NCI-H345 (cell line): ENCODE data around the gene RAB3IL1.

ENCODE experiments used
- DNase-seq: peaks from one replicate; lab custom pipeline; 2025; lab: John Stamatoyannopoulos, UW

RAB3IL1 gene

GRCh38 chr11:61866231-61866957 lies 51.0 kb downstream of the RAB3IL1 start:
- no peak for DNase-seq

GRCh38 chr11:61864814-61865775 lies 52.3 kb downstream of the RAB3IL1 start:
- no peak for DNase-seq

DNA sequence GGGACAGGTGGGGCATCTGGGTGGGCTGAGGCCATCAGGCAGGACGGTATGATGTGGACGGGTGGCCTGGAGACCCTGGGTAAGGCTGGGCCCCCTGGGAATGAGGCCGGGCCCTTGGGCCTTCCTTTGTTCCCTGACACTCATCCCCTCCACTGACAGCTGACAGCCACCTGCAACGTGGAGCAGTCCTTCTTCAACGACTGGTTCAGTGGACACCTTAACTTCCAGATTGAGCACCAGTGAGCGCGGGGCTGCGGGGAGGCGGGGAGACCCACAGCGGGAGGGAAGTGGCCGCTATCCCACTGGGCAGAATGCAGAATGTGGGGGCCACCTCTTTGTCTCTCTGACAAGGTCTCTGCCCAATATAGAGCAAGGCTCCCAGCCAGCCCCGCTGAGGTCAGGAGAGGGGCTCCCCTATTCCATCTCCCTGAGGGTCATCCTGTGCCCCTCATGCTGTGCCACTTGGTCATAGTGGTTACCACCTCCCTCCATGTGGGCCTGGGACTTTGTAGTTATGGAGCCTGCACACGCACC lies 53.8 kb downstream of the RAB3IL1 start:
- no peak for DNase-seq

DNA sequence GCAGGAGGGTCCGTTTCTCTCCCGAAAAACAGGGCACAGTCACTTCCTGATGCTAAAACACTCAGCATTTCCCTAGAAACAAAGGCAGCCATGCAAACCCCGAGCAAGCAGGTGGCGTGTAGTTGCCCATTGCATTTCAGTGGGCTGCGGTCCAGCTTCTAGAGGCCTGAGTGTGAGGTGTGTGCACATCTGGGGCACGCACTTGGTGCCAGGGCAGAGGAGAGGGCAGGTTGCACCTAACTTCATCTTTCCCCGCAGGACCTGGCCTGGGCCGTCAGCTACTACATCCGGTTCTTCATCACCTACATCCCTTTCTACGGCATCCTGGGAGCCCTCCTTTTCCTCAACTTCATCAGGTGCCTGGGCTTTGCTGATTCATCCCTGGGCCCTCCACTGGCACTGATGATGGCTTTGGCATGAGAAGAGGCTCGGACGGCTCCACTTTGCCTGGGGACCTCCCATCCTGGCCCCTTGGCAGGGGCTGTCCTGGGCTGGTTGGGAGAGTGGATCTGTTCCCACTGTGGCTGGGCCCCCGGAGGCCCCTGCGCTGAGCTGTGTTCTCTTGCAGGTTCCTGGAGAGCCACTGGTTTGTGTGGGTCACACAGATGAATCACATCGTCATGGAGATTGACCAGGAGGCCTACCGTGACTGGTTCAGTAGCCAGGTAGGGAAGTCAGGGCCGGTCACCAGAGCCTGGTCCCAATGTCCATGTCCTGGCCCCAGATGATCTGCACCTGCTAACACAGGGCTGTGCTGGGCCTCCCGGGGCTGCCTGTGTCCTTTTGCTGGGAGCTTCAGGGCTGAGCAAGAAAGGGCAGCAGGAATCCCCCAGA lies 54.4 kb downstream of the RAB3IL1 start:
- no peak for DNase-seq

GRCh38 chr11:61861634-61862033 lies 55.7 kb downstream of the RAB3IL1 start:
- no peak for DNase-seq

GRCh38 chr11:61860054-61860903 lies 57.1 kb downstream of the RAB3IL1 start:
- no peak for DNase-seq

GRCh38 chr11:61855939-61856680 lies 61.3 kb downstream of the RAB3IL1 start:
- no peak for DNase-seq

DNA sequence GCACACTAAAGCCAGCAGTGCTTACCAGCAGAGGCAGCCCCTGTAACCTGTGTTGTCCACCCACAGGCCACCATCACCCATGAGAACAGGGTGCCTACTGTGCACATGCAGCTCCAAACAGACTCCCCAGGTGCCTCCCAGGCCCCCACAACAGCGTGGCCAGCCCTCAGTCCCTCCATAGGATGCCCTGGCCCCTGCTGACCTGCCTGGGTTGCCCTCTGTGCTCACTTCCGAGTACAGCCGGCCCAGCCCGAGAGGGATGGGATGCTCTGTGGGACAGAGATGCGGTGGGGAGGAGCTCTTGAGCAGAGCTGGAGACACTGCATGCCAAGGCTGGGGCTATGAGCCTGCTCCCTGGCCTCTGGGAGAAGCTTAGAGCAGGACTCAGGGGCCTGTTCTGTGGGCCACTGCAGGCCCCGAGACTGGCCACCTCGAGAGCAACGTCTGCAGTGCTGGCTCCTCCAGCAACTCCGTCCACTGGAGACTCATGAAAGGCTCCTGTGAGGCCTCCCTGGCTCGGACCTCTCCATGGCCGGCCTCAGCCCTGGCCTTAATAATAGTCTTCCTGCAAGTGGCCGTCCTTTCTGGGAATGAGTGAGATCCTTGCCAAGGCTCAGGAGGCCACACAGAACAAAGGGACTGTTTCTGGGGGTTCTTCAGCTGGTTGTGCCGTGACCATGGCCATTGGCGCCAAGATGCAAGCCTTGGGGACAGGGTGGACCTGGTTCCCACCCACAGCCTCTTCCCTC lies 62.2 kb downstream of the RAB3IL1 start:
- DNase-seq, result no peak

DNA sequence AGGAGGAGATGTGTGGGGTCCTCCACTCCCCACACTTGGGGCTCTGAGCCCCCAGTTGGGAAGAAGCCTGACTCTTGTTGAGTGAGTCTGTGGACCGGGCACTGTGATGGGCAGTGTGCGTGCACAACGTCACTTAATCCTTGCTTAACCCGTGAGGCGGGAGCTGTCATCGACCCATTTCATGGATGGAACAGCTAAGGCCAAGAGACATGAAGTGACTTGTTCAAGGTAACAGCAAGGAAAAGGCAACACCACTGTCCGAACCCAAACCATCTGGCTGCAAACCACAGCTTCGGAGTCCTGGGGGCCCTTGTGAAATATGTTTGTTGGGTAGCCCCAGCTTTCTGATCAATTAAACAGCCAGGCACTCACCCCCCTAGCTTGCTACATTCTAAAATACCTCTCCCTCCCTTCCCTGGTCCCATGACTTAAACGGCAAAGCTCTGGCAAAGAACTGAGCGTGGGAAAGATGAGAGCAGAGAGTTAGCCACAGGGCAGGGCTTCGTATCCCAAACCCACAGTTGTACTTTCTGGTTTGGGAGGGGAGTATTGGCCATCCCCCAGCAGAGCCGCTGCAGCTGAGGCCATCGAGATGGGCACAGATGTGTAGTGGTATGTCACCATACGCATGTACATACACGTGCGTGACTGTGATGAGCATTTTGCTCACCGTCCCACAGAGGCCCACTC lies 63.0 kb downstream of the RAB3IL1 start:
- no peak for DNase-seq

GRCh38 chr11:61853698-61854169 lies 63.6 kb downstream of the RAB3IL1 start:
- no peak for DNase-seq

DNA sequence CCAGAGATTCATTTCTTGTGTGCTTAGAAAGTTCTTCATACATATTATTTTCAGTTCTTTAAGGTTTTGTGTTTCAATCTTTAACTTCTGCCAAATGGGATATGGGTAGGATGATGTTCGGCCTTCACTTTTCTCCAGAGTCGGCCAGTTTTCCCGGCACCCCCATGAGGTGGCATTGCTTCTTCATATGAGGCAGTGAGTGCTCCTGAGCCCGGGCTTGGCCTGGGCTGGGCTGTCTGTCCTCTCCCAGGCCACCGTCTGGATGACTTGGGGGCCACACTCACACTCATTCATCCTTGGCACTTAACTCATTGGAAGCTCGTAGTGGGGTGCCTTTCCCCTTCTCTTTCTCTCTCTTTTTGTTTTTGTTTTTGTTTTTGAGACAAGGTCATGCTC lies 65.5 kb downstream of the RAB3IL1 start:
- DNase-seq, result no peak

GRCh38 chr11:61851113-61851899 lies 66.1 kb downstream of the RAB3IL1 start:
- DNase-seq, result no peak

- DNase-seq, result no peak
Measured at GRCh38 chr11:61850687-61851086, 66.7 kb downstream of the RAB3IL1 start.

GRCh38 chr11:61848631-61849030 lies 68.7 kb downstream of the RAB3IL1 start:
- DNase-seq, result no peak

- DNase-seq, result no peak
Measured at GRCh38 chr11:61847914-61848581, 69.3 kb downstream of the RAB3IL1 start.
